LNCAP (cell line): ENCODE measurements around the gene BBOX1.

Experiments
- CTCF ChIP-seq: fragments of 450-650 bp; IDR thresholded peaks from 2 replicates; pipeline ENCODE4 v1.5.1; 2017; ENCODE audit warnings: mild to moderate bottlenecking

Gene BBOX1

GRCh38 chr11:27002838-27003237 is 37.8 kb upstream of the BBOX1 start:
- TF ChIP-seq CTCF: no peak

GRCh38 chr11:27004103-27004502 is 36.5 kb upstream of the BBOX1 start:
- TF ChIP-seq CTCF: no peak

GRCh38 chr11:27008811-27009535 is 31.6 kb upstream of the BBOX1 start:
- TF ChIP-seq CTCF: no peak

GRCh38 chr11:27011560-27012233 is 28.9 kb upstream of the BBOX1 start:
- no peak for TF ChIP-seq CTCF

- TF ChIP-seq CTCF: no peak
Measured at GRCh38 chr11:27012234-27012921, 28.2 kb upstream of the BBOX1 start.

GRCh38 chr11:27013781-27014361 is 26.7 kb upstream of the BBOX1 start:
- no peak for TF ChIP-seq CTCF

GRCh38 chr11:27018902-27019529 is 21.6 kb upstream of the BBOX1 start:
- no peak for TF ChIP-seq CTCF
